Stimulated activated CD8-positive, alpha-beta memory T cell treated with anti-CD3 and anti-CD28 coated beads, Interleukin-12 subunit alpha, Interleukin-12 subunit beta, amount 100 ng/mL, for 24 hours (primary cell): Measurements from ENCODE around the gene VASP.

ENCODE experiments used
- DNase-seq: peaks from one replicate; pipeline ENCODE4 v3.0.0-alpha.2; 2020; ENCODE audit errors: extremely low read depth

Gene VASP

GRCh38 chr19:45547965-45548609 is 40.8 kb downstream of the VASP start:
- no peak for DNase-seq

DNA sequence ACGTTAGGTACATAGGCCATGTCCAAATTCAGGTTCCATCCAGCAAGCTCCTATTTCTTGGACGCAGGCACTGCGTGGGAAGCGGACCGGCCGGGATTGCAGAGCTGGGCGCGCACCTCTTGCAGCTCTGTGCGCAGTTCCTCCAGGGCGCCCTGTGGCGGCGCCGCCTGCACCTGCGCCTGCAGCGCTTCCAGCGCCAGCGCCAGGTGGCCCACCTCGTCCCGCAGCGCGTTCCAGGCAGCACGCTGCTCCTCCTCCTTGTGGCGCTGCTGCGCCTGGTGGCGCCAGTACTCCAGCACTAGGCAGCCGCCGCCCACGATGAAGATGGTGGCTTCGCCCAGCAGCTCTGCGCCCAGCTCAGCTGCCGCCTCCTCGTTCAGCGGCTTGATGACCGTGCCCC is 46.2 kb downstream of the VASP start:
- DNase-seq: no peak

DNA sequence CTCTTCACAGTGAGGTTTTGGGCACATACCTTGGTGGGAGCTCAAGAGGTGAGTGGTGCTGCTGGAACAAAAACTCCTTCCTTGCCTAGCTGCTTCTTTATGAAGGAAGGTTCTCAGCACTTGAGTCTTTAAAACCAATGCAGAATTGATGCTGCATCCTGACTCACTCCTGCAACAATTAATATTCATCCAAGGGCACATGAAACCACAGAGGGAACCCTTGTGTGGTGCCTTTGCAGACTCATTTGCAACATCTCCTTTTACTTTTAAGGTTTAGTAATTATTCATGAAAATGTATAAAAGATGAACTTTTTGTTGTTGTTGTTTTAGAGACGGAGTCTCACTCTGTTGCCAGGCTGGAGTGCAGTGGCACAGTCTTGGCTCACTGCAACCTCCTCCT is 47.2 kb downstream of the VASP start:
- no peak for DNase-seq

DNA sequence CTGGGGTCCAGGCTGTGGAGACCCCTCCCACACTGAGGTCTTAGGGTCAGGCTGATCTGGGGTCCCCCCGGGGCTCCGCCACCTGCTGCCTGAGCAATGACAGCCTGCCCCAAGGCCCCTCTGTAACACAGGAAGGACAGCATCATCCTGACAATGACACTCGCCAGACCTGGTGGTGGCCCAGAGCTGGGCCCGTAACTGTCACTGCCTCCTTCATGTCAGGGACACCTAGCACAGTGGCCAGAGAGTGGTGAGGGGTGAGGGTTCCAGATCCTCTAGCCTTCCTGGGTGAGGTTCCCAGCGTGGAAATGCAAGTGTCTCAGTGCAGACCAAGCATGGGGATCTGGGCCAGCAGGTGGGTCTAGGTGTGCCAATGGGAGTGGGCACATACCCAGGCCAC is 49.6 kb downstream of the VASP start:
- DNase-seq: no peak

DNA sequence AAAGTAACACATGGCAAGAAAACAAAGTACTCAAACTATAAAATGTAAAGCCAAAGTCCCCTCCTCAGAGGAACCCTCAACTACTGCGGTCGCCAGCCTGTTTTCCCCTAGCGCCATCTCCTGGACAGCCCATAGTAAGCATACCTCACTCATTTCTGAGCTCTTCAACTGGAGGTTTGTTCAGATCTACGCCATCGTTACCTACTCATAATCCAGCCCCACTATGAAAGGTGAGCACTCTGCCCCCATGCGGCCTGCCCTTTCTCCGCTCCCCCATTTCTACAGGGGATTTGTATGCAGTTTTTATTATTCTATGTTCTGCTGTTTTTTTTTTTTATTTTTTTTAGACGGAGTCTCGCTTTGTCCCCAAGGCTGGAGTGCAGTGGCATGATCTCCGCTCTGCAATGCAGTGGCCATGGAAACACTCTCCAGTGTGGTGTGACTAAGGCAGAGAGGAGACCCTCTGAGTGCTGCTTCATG is 51.2 kb downstream of the VASP start:
- peak; percentile 20 for DNase-seq

DNA sequence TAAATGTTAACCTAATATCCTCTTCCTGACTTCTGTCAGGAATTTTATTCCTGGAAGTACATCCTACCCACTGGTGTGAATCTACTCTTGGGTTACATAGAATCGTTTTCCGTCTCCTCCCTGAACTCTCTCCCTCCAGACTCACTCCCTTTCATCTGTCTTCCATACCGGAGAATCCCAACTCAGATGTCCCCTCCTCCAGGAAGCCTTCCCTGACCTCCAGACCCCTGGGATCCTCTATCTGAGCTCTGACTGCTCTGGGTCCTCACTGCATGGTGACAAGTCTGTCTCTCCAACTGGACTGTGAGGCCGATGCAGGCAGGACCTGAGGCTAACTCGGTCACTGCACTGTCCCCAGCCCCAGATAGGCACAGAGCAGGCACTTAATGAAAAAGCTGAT is 52.8 kb downstream of the VASP start:
- DNase-seq: no peak

GRCh38 chr19:45560686-45561085 is 53.4 kb downstream of the VASP start:
- no peak for DNase-seq

GRCh38 chr19:45564131-45564780 is 57.0 kb downstream of the VASP start:
- DNase-seq: no peak

DNA sequence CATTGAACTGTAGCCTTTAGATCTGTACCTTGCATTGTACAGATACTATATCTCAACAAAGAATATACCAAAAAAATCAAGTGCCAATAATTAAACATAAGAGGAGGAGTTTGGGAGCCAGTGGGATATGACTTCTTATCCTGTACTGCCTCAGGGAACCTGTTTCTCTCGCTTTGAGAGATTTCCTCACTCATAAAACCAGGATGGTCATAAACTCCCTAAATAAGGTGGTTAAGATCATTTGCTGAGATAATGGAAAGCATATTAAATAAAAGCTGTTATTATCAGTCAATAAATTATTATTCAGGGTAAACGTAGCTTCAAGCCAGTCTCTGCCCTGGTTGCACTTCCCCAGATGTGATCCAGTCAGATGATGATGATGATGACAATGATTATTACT is 60.3 kb downstream of the VASP start:
- DNase-seq: no peak

- no peak for DNase-seq
Measured at GRCh38 chr19:45568732-45569131, 61.5 kb downstream of the VASP start.

- peak; percentile 19 for DNase-seq
Measured at GRCh38 chr19:45569619-45570421, 62.5 kb downstream of the VASP start.

GRCh38 chr19:45571457-45572220 is 64.4 kb downstream of the VASP start:
- no peak for DNase-seq

- no peak for DNase-seq
Measured at GRCh38 chr19:45574526-45574925, 67.2 kb downstream of the VASP start.

DNA sequence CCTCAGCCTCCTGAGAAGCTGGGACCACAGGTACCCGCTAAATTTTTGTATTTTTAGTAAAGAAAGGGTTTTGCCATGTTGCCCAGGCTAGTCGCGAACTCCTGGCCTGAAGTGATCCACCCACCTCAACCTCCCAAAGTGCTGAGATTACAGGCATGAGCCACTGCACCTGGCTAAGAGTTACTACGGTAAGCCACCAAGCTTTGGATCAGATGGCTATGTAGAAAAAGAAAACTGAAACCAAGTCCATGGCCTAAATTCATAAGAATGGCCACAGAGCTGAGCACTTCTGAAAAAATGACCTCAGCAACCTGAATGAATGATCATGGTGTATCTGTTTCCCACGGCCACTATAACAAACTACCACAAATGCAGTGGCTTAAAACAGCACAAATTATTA is 67.9 kb downstream of the VASP start:
- DNase-seq: no peak
